GM18502 (cell line): ENCODE results near the gene RGS9BP.
A peak's percentile ranks its signal among the peaks of the same experiment; 100 is the strongest.
"Not testable (repeated sequence)": the region's sequence is repeated elsewhere in the genome, so short reads cannot be mapped to it uniquely, and the experiment has no call there.

Experiments used
- ATAC-seq: cut with Tn5 transposase; IDR thresholded peaks from one replicate; pipeline ENCODE4 v1.9.1; 2021; ENCODE audit warnings: mild to moderate bottlenecking; ENCODE audit not compliant: unreplicated experiment, poor library complexity

Gene RGS9BP, protein sequence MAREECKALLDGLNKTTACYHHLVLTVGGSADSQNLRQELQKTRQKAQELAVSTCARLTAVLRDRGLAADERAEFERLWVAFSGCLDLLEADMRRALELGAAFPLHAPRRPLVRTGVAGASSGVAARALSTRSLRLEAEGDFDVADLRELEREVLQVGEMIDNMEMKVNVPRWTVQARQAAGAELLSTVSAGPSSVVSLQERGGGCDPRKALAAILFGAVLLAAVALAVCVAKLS

DNA sequence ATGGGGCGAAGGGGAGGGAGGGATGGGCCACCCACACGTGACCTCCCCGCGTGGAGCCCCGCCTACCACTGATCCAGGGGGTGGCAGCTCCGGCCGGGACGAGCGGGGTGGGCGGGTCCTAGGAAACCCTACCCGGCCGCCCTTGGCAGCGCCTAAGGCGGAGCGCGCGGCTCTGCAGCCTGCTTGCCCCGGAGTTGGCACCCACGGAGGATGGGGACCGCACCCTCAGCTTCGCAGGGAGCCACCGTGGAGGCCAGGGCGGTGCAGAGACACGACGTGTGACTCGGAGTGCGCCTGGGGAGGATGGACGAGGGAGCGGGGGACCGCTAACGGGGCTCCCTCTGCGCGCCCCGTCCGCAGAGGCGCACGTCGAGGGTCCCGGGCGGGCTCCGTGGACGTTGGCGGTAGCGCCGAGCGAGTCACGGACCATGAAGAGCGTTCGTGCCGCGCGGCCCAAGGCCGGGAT is at the start of gene RGS9BP:
RGS9BP (plus strand) TSS at position 129 of the 466 bp plus-strand sequence. CDS start 416 bp downstream, outside the sequence.
- ATAC-seq, result peak; percentile 30

- ATAC-seq, result no peak
Observed at GRCh38 chr19:32626969-32627368, 48.7 kb upstream of the RGS9BP start.

DNA sequence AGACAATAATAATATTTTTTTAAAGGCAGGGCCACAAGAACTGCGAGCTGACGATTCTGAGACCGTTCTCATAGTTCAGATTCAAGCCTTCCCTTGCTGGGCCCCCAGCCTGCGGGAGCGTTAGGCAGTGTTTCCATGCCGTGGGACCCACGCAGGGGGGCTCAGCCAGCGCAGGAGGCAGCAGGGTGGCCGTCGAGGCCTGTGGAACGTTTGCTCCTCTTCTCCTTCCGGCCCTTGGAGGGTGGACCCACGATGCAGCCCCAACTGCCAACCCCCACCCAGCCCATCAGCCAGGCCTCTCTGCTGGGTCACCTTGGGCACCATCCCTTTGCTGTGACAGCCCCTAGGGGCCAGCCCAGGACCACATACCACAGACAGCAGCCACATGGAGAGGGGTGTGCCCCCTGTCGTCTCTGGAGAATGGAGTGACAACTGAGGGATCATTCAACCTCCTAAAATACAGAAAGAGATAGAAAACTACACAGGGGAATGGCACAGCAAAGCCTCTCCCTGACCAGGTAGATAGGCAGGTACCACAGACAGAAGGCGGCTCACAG is 47.9 kb upstream of the RGS9BP start:
- ATAC-seq, result no peak

- no peak for ATAC-seq
Observed at GRCh38 chr19:32630338-32630737, 45.3 kb upstream of the RGS9BP start.

GRCh38 chr19:32631381-32631780 is 44.3 kb upstream of the RGS9BP start:
- no peak for ATAC-seq

DNA sequence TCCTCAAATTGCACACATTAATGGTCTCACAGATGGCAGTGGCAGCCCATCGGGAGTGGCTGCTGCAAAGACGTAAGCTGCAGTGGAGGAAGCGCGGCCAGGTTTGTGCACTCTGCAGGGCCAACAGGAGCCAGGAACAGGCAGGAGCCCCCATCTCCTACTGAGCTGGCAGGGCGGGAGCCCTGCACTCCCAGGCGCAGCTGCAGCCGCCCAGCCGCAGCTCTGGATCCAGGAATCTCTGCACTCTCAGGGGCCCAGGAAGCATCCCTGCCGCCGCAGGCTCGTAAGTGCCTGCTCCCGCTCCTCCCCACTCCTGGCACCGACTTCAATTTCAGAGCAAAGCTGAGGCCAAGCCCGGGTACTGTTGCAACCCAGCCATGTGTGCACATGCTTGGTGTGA is 38.2 kb upstream of the RGS9BP start:
- no peak for ATAC-seq

DNA sequence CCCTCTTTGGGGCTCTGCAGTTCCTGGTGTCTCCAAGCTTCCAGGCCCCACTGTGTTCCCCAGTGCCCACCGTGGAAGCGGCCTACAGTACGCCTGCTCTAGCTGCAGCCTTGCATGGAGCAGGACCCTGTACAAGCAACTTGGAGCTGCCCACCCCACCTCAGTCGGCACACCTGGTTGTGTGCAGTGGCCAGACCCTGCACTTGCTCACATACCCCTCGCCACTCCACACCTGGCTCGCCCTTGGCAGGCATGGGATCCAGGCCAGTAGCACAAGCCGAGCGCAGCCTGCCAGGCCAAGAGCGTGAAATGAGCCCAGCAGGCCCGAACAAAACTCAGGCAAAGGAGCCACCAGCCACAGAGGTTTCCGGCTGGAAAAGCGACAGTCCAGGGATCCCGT is 37.0 kb upstream of the RGS9BP start:
- ATAC-seq, result no peak

- no peak for ATAC-seq
Observed at GRCh38 chr19:32642771-32643170, 32.9 kb upstream of the RGS9BP start.

DNA sequence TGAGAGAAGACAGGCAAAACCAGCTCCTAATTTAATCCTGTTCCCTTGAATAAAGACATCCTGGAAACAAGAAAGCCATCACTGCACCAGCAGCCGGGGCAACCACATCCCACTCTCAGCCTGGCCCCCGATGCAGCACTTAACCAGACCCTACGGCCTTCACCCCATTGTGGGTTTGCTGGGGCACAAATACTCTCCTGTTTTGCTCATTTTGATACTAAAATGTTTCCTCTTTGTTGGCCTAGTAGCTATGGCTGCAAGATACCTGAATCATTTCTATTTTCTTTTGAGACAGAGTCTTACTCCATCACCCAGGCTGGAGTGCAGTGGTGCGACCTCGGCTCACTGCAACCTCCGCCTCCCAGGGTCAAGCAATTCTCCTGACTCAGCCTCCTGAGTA is 29.1 kb upstream of the RGS9BP start:
- ATAC-seq, result no peak

GRCh38 chr19:32647361-32647760 is 28.3 kb upstream of the RGS9BP start:
- no peak for ATAC-seq

DNA sequence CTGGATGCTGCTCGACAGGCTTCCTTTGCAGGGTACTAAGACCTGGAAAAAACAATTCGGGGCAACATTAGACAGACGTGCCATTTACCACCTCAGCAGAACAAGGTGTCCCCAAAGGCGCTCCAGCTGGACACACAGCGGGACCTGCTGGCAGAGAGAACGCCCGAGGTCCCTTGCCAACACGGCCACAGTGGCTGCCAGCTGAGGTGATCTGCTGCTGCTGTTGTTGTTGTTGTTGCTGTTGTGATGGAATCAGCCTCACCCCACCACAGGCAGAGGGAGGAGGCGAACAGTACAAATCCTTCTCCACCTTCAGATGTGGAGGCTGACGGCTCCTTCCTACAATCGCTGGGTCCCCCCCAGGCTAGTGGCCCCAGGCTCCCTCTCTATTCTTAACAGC is 25.9 kb upstream of the RGS9BP start:
- no peak for ATAC-seq

GRCh38 chr19:32650671-32651070 is 25.0 kb upstream of the RGS9BP start:
- ATAC-seq, result no peak

- no peak for ATAC-seq
Observed at GRCh38 chr19:32651729-32652140, 23.9 kb upstream of the RGS9BP start.

- not testable (repeated sequence) for ATAC-seq
Observed at GRCh38 chr19:32652331-32652730, 23.3 kb upstream of the RGS9BP start.

DNA sequence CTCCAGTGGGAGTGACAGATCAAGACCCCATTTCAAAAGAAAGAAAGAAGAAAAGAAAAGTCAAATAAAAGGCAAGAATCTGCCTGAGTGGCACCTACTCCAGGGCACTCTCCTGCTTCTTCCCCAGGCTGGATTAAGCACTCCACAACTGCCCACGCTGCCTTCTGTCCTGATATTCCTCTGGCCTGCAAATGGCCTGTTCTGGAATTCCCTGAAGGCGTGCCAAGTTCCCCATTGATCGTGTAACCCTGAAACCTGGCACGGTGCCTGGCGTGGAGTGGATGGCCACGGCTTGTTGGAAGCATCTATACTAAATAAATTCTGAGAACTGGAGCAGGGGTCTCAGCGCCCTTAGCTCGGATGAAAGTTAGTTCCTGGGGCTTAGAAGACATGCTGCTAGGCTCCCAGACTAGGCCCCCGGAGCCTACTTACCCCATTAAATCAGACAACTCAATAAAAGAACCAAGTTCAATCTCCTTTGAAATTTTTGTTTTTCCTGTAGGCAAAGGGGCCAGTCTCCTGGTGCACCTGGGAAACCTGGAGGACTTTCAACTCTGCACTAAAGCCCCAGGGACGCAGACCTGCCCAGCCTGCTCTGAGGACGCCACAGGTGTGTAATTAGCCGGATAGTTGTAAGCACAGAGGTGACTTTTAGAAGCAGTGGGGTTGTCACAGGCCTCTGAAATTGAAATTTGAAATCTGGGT is 22.6 kb upstream of the RGS9BP start:
- no peak for ATAC-seq

DNA sequence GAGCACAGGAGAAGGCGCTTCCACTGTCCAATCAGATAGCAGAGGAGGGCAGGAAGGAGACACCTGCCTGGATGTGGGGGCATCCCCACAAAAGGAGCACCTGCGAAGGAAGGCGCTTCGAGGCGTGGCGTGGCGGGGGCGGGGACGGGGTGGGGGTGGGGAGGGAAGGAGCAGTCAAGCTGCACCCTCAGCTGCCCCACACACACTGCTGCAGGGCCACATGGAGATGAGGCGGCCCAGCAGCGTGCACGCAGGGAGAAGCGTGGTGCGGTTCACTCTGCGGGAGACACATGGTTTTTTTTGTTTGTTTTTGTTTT is 22.1 kb upstream of the RGS9BP start:
- no peak for ATAC-seq

- ATAC-seq, result not testable (repeated sequence)
Observed at GRCh38 chr19:32656379-32656778, 19.3 kb upstream of the RGS9BP start.

DNA sequence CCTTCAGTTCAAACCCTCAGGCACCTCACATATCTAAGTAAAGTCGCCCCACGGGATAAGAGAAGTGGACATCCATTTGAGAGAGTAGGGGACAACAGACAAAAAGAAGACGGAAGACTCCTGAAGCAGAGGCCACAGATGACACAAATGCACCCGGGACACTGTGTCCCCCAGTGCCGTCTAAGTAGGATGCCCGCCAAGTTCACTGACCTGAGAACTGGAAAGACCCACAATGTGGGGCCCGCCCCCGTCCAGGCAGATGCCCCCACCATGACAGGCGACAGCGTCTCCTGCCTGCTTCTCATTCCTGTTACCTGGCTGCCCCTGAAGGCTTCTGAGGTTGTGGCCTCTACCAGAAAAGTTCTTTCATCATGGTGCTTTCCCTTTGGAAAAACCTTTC is 17.6 kb upstream of the RGS9BP start:
- no peak for ATAC-seq

GRCh38 chr19:32658527-32658926 is 17.1 kb upstream of the RGS9BP start:
- ATAC-seq, result no peak

- ATAC-seq, result no peak
Observed at GRCh38 chr19:32661318-32661717, 14.3 kb upstream of the RGS9BP start.

DNA sequence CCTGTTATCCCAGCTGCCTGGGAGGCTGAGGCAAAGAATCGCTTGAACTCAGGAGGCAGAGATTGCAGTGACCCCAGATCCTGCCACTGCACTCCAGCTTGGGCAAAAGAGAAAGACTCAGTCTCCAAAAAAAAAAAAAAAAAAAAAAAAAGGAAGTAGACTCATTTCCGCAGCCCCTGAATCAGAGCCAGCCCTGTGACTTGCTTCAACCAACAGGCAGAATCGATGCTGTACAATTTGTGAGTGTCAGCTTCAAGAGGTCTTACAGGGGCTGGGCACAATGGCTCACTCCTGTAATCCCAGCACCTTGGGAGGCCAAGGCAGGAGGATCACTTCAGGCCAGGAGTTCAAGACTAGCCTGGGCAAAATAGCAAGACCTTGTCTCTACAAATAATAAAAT is 13.5 kb upstream of the RGS9BP start:
- no peak for ATAC-seq

DNA sequence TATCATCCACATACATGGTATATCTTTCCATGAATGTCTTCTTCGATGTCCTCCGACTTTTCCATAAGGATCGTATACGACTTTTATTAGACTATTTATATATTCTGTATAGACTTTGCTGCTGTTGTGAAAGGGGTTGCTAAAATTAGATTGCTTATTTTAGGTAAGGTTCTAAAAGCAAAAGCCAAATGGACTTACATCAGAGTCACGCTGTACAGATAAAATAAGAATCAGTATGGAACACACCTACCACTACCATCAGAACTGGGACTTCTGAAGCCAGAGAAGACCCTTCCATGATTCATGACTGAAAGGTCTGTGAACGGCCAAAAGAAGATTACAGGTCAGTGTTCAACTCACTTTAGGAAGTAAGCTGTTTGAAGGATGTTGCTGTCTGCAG is 9.6 kb upstream of the RGS9BP start:
- ATAC-seq, result no peak
